Ovary (tissue), 9 donors: Measurements from ENCODE around the gene POTEF. TPM values are rescaled to one million over a fixed set of nuclear protein-coding genes. Genes with fewer than 3 reads are reported as not detected.
"Not testable (repeated sequence)": the region's sequence is repeated elsewhere in the genome, so short reads cannot be mapped to it uniquely, and the experiment has no call there.

Experiments
- DNase-seq, 5 donors: peaks; one replicate each; pipeline ENCODE4 v3.0.0-alpha.2; 2019 to 2020
- H3K27ac ChIP-seq, 2 donors: fragments of 200-600 bp; one replicate each; pipeline versions ENCODE4 v1.5.1 to v1.8.0; 2019 to 2022
- H3K27me3 ChIP-seq: fragments of 200-600 bp; one replicate; pipeline ENCODE4 v1.8.0; 2022
- H3K36me3 ChIP-seq: fragments of 200-600 bp; sonication (generic); one replicate; pipeline ENCODE4 v1.5.1; 2019
- H3K4me1 ChIP-seq: one replicate; pipeline ENCODE4 v1.8.1; 2013; ENCODE audit warnings: mild to moderate bottlenecking, moderate library complexity; ENCODE audit not compliant: insufficient read depth
- H3K4me3 ChIP-seq: fragments of 200-600 bp; sonication (generic); one replicate; pipeline ENCODE4 v1.5.1; 2017
- H3K9me3 ChIP-seq, 2 donors: fragments of 200-600 bp in 1 of 2; sonication (generic) in 1 of 2; one replicate each; pipeline versions ENCODE4 v1.5.1 to v1.8.1; 2013 to 2019; ENCODE audit warnings: mild to moderate bottlenecking in 1 of 2, moderate library complexity in 1 of 2
- WGBS, 3 donors: extraction: QIAGEN DNeasy Blood & Tissue Kit in 1 of 3; methylation state at CpG; one replicate each; pipeline versions ENCODE4 v1.1.5 to v1.1.7; 2013 to 2017; 5-methylcytosine and 5-hydroxymethylcytosine counted together
- intact Hi-C, 4 donors: fragments of 100-400 bp; cut with DNase I; formaldehyde crosslinking; loops; one replicate each; pipeline versions ENCODE4 v1.11.0 to v1.15.1; 2022 to 2023
- polyA plus RNA-seq, 2 donors: library from polyadenylated mRNA; stranded (reverse); fragments of 200-250 nt in 1 of 2; fragments of 350-450 nt in 1 of 2; fragmentation: Illumina TruSeq in 1 of 2; extraction: RNeasy Lipid Tissue Mini Kit (QIAGEN cat#74804) in 1 of 2; gene quantifications; one replicate each; pipeline ENCODE4 v1.2.3, GENCODE V29; 2013 to 2014
- small RNA-seq: library from RNA; depleted of rRNA; stranded (forward); fragments of <200 nt; gene quantifications from one replicate; pipeline ENCODE3, GENCODE V24; 2016
- total RNA-seq, 7 donors: library from RNA; depleted of rRNA in 2 of 7; stranded (reverse); fragments of >200 nt in 2 of 7; fragmentation: NEBNext Ultra II Directional in 3 of 7; extraction: Animal tissue kit (Norgen Biotek cat#: 25700) in 3 of 7; gene quantifications; one replicate each; pipeline versions ENCODE4 v1.1.0 to v1.2.4, GENCODE V29; 2016 to 2023
- donor health status: DM: no; HTN: no; CAD: no; lungs with moderate emphysema.
- donor health status: DM: no; HTN: no; CAD: no.
- donor health status: Bipolar disorder and iron deficiency.
- donor health status: DM: yes; HTN: yes; CAD: no.
- donor health status: DM: no; HTN: no; CAD: no.
- donor health status: DM: yes; HTN: yes; CAD: no.

The POTEF gene
- total and polyA plus RNA-seq, 9 donors = 0.04 to 2.2 (median 0.23) TPM; not detected in 6

DNA sequence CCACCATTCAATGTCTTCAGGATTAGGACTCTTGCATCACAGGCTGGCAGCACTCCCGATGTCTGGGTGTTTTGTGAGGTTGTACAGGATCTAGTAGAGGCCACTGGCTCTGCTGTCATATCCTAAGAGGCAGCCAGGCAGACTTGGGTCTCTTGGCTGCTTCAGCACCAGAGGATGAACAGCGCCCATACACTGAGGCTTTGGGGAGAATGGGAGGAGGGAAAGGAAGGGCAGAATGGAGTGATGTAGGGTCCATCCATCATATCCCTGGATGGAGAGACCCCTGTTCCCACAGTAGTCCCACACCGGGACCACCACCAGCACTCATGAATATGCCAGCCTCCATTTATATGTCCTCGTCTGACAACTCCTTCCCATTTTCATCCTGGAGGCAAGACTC, 80.6 kb downstream of the POTEF start:
- H3K27ac ChIP-seq, H3K27me3 ChIP-seq, H3K9me3 ChIP-seq, H3K4me1 ChIP-seq, H3K4me3 ChIP-seq, intact Hi-C loops, H3K36me3 ChIP-seq, DNase-seq: not testable (repeated sequence)
- WGBS, 3 donors = 23 to 29% (median 25%) methylated on average over 1 of the region's 4 CpGs

DNA sequence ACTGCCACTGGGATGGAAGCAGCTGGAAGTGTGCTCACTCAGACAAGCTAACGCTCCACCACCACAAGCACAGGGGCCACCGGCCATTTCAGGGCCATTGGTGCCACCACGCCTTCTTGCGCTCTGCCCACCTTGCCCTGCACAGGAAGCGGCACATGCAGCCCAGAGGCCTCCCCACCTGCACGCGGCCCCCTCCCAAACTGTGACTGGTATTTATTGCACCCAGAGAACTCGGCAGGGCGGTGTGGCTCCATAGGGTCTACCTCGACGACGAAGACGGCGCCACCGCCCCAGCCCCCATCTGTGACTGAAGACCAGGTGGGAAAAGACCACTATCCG, 90.8 kb downstream of the POTEF start:
- H3K4me1 ChIP-seq, intact Hi-C loops, H3K4me3 ChIP-seq, H3K27ac ChIP-seq, H3K27me3 ChIP-seq, H3K9me3 ChIP-seq, DNase-seq, H3K36me3 ChIP-seq: not testable (repeated sequence)
- WGBS, 3 donors = 74 to 91% (median 86%) methylated on average over 8 to 16 of the region's 16 CpGs

DNA sequence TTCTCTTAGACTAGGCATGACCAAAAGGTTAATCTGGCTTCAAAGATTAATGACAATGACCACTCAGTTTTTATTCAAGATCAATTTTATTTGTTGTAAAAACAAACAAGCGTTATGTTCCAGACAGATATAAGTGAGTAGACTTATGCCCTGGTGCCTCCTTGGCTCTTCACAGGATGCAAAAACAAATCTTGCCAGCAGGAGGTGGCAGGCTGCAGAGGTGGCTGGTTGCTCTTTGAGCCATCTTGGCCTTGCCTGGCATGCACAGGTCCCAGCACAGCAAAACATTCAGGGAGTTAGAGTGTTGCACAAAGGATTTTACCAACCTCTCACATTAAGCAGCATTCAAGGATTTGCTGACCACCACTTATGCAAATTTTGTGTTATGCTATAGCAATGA, 103.1 kb downstream of the POTEF start:
- H3K27me3 ChIP-seq, H3K27ac ChIP-seq, intact Hi-C loops, H3K36me3 ChIP-seq, H3K4me3 ChIP-seq, DNase-seq, H3K4me1 ChIP-seq, H3K9me3 ChIP-seq: not testable (repeated sequence)
- WGBS, 3 donors = 69 to 89% (median 83%) methylated on average over 1 of the region's 1 CpG

Small RNA genes within 50 kb of the gene (small RNA-seq; reads per million reads assigned to genes)
- gene AC018865.2 = not detected
- not detected for gene RNU6-1049P

Other genes starting within 250 kb of the POTEF start
- under 1 TPM in 3 of 7 donors, not detected in 4; 0.08 to 0.20 (median 0.12) TPM for gene RAB6C, start 149.6 kb downstream of the POTEF start, total RNA-seq
- gene RAB6C, start 149.6 kb downstream of the POTEF start, polyA plus RNA-seq = under 1 TPM in 1 of 2 donors, not detected in 1; 0.08 TPM
- 10 to 100 TPM in 1 of 7 donors, 1 to 10 TPM in 6; 3.3 to 42.9 (median 5.4) TPM for gene CCDC74B, start 15.9 kb upstream of the POTEF start, total RNA-seq
- 1 to 10 TPM; 2.6 to 9.1 TPM for gene CCDC74B, start 15.9 kb upstream of the POTEF start, polyA plus RNA-seq
- 10 to 100 TPM; 24.7 to 53.2 (median 39.5) TPM for gene SMPD4, start 52.4 kb upstream of the POTEF start, total RNA-seq
- 10 to 100 TPM; 28.8 to 32.1 TPM for gene SMPD4, start 52.4 kb upstream of the POTEF start, polyA plus RNA-seq
- 100 to 1,000 TPM; 229 to 365 (median 247) TPM for gene MZT2B, start 53.0 kb upstream of the POTEF start, total RNA-seq
- gene MZT2B, start 53.0 kb upstream of the POTEF start, polyA plus RNA-seq = 100 to 1,000 TPM in 1 of 2 donors, 1 to 10 TPM in 1; 5.4 to 228 TPM
- gene TUBA3E, start 69.2 kb upstream of the POTEF start, total RNA-seq = 1 to 10 TPM in 1 of 7 donors, under 1 TPM in 2, not detected in 4; 0.52 to 1.3 (median 0.83) TPM
- under 1 TPM; 0.07 to 0.15 TPM for gene TUBA3E, start 69.2 kb upstream of the POTEF start, polyA plus RNA-seq
- gene IMP4, start 213.7 kb upstream of the POTEF start, total RNA-seq = 10 to 100 TPM; 40.8 to 74.0 (median 54.4) TPM
- gene IMP4, start 213.7 kb upstream of the POTEF start, polyA plus RNA-seq = 10 to 100 TPM; 24.8 to 51.4 TPM
- gene PTPN18, start 226.8 kb upstream of the POTEF start, total RNA-seq = 10 to 100 TPM; 22.2 to 47.2 (median 30.8) TPM
- gene PTPN18, start 226.8 kb upstream of the POTEF start, polyA plus RNA-seq = 10 to 100 TPM; 29.0 to 62.6 TPM